Liver (tissue), 9 donors: ENCODE data around the gene STARD3. TPM values are rescaled to one million over a fixed set of nuclear protein-coding genes. Genes with fewer than 3 reads are reported as not detected.

Experiments
- DNase-seq: peaks from one replicate; pipeline ENCODE4 v3.0.0-alpha.2; 2017; ENCODE audit warnings: low spot score
- H3K27ac ChIP-seq, 2 donors: one replicate each; pipeline ENCODE4 v1.7.0; 2013; ENCODE audit warnings: inconsistent platforms in 2 of 2, low read length in 2 of 2, control low read depth in 1 of 2, low read depth in 1 of 2, mild to moderate bottlenecking in 1 of 2
- H3K27me3 ChIP-seq, 4 donors: one replicate each; pipeline versions ENCODE4 v1.6.1 to v1.7.0; 2013; ENCODE audit warnings: low read length in 3 of 4, inconsistent platforms in 1 of 4, mild to moderate bottlenecking in 1 of 4, moderate library complexity in 1 of 4; ENCODE audit not compliant: control insufficient read depth in 4 of 4, insufficient read depth in 4 of 4
- H3K36me3 ChIP-seq, 4 donors: one replicate each; pipeline versions ENCODE4 v1.6.1 to v1.7.0; 2013; ENCODE audit warnings: low read length in 3 of 4, mild to moderate bottlenecking in 3 of 4, low read depth in 1 of 4, moderate library complexity in 1 of 4; ENCODE audit not compliant: control insufficient read depth in 4 of 4, insufficient read depth in 3 of 4
- H3K4me1 ChIP-seq, 4 donors: one replicate each; pipeline versions ENCODE4 v1.6.1 to v1.7.0; 2013; ENCODE audit warnings: low read length in 3 of 4, mild to moderate bottlenecking in 3 of 4, moderate library complexity in 1 of 4; ENCODE audit not compliant: control insufficient read depth in 4 of 4, insufficient read depth in 4 of 4
- H3K4me3 ChIP-seq, 3 donors: one replicate each; pipeline versions ENCODE4 v1.6.1 to v1.7.0; 2013; ENCODE audit warnings: low read length in 3 of 3, control low read depth in 1 of 3, low read depth in 1 of 3, mild to moderate bottlenecking in 1 of 3
- H3K9ac ChIP-seq, 2 donors: one replicate each; pipeline ENCODE4 v1.7.0; 2013; ENCODE audit warnings: low read length in 2 of 2, mild to moderate bottlenecking in 2 of 2, moderate library complexity in 2 of 2, control low read depth in 1 of 2, low read depth in 1 of 2
- H3K9me3 ChIP-seq, 4 donors: one replicate each; pipeline versions ENCODE4 v1.6.1 to v1.7.0; 2013; ENCODE audit warnings: low read length in 3 of 4; ENCODE audit not compliant: control insufficient read depth in 4 of 4
- EGR1 ChIP-seq, 2 donors: IDR thresholded peaks; 2 replicates each; pipeline ENCODE4 v1.6.1; 2016 to 2018; ENCODE audit warnings: antibody characterized with exemption in 2 of 2, low read depth in 2 of 2
- FOXA2 ChIP-seq: IDR thresholded peaks from 2 replicates; pipeline ENCODE4 v1.6.1; 2016; ENCODE audit warnings: antibody characterized with exemption
- GABPA ChIP-seq, 2 donors: IDR thresholded peaks in 1 of 2; conservative IDR thresholded peaks in 1 of 2; 2 replicates each; pipeline ENCODE4 v1.6.1; 2016; ENCODE audit warnings: antibody characterized with exemption in 2 of 2, mild to moderate bottlenecking in 1 of 2, moderate library complexity in 1 of 2
- HNF4A ChIP-seq, 2 donors: conservative IDR thresholded peaks; 2 replicates each; pipeline ENCODE4 v1.6.1; 2016; ENCODE audit warnings: antibody characterized with exemption in 2 of 2, mild to moderate bottlenecking in 2 of 2
- JUND ChIP-seq, 2 donors: IDR thresholded peaks; 2 replicates each; pipeline ENCODE4 v1.6.1; 2016; ENCODE audit warnings: antibody characterized with exemption in 2 of 2
- MAX ChIP-seq: IDR thresholded peaks from 2 replicates; pipeline ENCODE4 v1.6.1; 2016; ENCODE audit warnings: antibody characterized with exemption
- RAD21 ChIP-seq, 2 donors: IDR thresholded peaks; 2 replicates each; pipeline ENCODE4 v1.6.1; 2016; ENCODE audit warnings: antibody characterized with exemption in 2 of 2, mild to moderate bottlenecking in 2 of 2
- REST ChIP-seq: IDR thresholded peaks from 2 replicates; pipeline ENCODE4 v1.6.1; 2016; ENCODE audit warnings: antibody characterized with exemption, mild to moderate bottlenecking
- RXRA ChIP-seq, 2 donors: IDR thresholded peaks; 2 replicates each; pipeline ENCODE4 v1.6.1; 2017 to 2018; ENCODE audit warnings: antibody characterized with exemption in 2 of 2, mild to moderate bottlenecking in 1 of 2
- SP1 ChIP-seq: IDR thresholded peaks from 2 replicates; pipeline ENCODE4 v1.6.1; 2018; ENCODE audit warnings: antibody characterized with exemption, mild to moderate bottlenecking
- TAF1 ChIP-seq: conservative IDR thresholded peaks from 2 replicates; pipeline ENCODE4 v1.6.1; 2016; ENCODE audit warnings: antibody characterized with exemption, mild to moderate bottlenecking
- YY1 ChIP-seq: IDR thresholded peaks from 2 replicates; pipeline ENCODE4 v1.6.1; 2016; ENCODE audit warnings: antibody characterized with exemption, mild to moderate bottlenecking
- WGBS: extraction: QIAGEN DNeasy Blood & Tissue Kit; methylation state at CpG from one replicate; pipeline ENCODE4 v1.1.7; 2013; 5-methylcytosine and 5-hydroxymethylcytosine counted together
- polyA plus RNA-seq, 2 donors: library from polyadenylated mRNA; stranded (reverse) in 1 of 2; unstranded in 1 of 2; fragments of 200-250 nt in 1 of 2; fragments of >200 nt in 1 of 2; fragmentation: Nextera tagmentation in 1 of 2; extraction: Ambion mirVana in 1 of 2; gene quantifications; one replicate each; pipeline versions ENCODE4 v1.2.1 to v1.2.3, GENCODE V29; 2013 to 2015
- total RNA-seq, 2 donors: library from RNA; depleted of rRNA; stranded (reverse); fragments of >200 nt; gene quantifications; one replicate each; pipeline ENCODE4 v1.2.3, GENCODE V29; 2014
- TF ChIP-seq, protein P1 (sequence below): IDR thresholded peaks from 2 replicates; pipeline ENCODE4 v1.6.1; 2016; ENCODE audit warnings: antibody characterized with exemption
- TF ChIP-seq, protein P2 (sequence below): fragments of 150-350 bp; IDR thresholded peaks from 2 replicates; pipeline ENCODE4 v1.5.1; 2017; ENCODE audit warnings: improper control_type of control experiment, low read depth, low read length; ENCODE audit not compliant: missing input control
- donor health status: healthy.
- donor health status: healthy.
- donor health status: healthy.
- donor health status: healthy.
- donor health status: healthy.

STARD3 gene
- total and polyA plus RNA-seq, 4 donors, result 15.0 to 34.0 (median 23.2) TPM

DNA sequence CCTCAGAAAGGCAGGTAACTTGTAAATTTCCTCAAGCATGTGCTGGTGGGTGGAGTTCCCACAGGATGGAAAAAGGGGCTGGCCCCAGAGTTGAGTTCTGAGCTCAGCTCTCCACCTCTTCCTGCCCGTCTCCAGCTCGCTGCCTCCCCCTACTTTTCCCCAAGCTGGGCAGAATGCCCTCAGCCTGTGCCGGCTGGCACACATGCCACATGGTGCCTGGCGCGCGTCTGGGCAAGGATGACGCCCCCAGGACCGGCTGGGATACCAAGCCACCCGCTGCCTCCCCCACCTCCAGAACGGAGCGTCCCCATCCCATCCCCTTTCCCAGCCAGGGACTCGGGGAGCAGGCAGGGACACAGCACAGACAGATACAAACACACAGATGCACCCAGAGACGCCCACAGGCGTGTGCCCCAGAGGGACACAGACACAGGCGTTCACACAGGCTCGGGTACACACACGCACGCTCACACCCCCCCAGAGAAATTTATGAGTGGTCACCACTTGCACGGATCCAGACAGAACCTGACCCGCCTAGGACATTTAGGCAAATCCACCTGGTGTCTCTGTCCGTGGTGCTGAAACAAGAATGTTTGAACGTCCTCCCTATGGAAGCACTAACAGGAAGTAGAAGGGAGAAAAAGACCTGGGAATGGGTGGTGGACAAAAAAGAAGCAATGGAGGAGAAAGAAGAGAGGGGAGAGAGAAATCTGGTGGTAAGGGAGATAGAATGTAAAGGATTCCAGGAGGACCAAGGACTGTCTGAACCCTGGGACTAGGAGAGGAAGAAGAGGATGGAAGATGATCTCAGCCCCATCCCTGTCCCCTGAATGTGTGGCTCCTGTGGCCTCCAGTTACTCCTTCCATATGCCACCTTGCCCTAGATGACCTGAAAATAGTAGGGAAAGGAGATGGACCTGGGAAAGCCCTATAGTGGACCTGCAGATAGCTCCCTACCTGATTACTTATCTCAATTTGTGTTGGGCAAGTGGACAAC is 44.7 kb upstream of the STARD3 start:
- TF ChIP-seq REST (peak; percentile 99), EGR1 (IDR thresholded peaks at IDR 0.05; ENCODE audit: low read depth in 2 of 2) (no peak)
- Histone ChIP-seq H3K27ac (no peak overlapping the region), H3K4me3 (no peak overlapping the region), H3K4me1 (no peaks in the 10 kb centered on the region), H3K36me3 (no peaks in the 10 kb centered on the region), H3K9me3 (no peaks in the 10 kb centered on the region), H3K9ac (no peak overlapping the region), H3K27me3 (peaks cover 2 to 8% (median 5%) of the 10 kb centered on the region in 4 donors)
- 11% methylated on average over 22 of the region's 22 CpGs for WGBS
- no peak for DNase-seq

DNA sequence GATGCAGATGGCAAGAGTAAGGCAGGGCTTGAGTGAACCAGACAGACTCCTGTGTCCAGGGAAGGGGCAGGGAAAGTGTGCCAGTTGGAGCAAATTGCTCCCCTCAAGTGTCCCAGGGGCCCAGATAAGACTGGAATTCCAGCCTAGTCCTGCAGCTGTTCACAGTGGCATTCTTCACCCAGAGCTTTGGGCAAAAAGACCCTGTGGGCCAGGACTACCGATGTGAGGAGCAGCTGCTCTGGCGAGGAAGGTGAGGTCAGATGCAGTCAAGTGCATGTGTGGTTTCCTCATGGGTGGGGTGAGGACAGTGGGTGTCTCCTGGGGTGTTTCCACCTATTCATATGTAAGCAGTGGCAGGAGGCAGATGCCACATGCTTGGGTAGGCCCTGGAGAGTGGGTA is 43.6 kb upstream of the STARD3 start:
- Histone ChIP-seq H3K9me3 (no peaks in the 10 kb centered on the region), H3K36me3 (no peaks in the 10 kb centered on the region), H3K4me3 (no peak overlapping the region), H3K4me1 (peaks cover 0 to 4% (median 2%) of the 10 kb centered on the region in 4 donors), H3K27me3 (peaks cover 4 to 15% (median 6%) of the 10 kb centered on the region in 4 donors), H3K9ac (no peak overlapping the region), H3K27ac (no peak overlapping the region)
- TF ChIP-seq YY1 (no peak), TAF1 (no peak), FOXA2 (no peak), GABPA (IDR thresholded peaks at IDR 0.05 in 1 of 2, conservative IDR thresholded peaks at IDR 0.05 in 1 of 2) (no peak)
- WGBS, result 80% methylated on average over 2 of the region's 2 CpGs
- DNase-seq, result no peak

DNA sequence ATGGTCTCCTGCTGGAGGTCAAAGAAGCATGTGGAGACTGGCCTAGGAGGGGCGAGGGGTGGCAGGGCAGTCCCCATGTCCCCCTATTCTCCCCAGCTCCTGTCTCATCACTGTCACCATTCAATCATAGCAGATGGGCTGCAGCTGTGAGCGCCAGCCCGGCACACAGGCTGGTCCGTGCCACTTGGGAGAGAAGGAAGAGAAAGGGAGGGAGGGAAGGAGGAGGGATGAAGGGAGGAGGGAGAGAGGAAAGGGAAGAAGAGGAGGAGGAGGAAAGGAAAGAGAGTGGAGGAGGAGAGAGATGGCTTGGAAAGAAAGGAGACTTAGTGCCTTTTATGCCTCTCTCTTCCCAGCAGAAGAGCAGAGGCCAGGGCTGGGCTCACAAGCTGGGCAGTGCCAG is 41.6 kb upstream of the STARD3 start:
- no peak for DNase-seq
- Histone ChIP-seq H3K4me1 (peaks cover 0 to 12% (median 7%) of the 10 kb centered on the region in 4 donors), H3K9me3 (no peaks in the 10 kb centered on the region), H3K36me3 (no peaks in the 10 kb centered on the region), H3K27me3 (peaks cover 4 to 15% (median 11%) of the 10 kb centered on the region in 4 donors), H3K4me3 (no peak overlapping the region), H3K27ac (no peak overlapping the region), H3K9ac (no peak overlapping the region)
- WGBS, result 29% methylated on average over 4 of the region's 4 CpGs
- TF ChIP-seq REST (no peak), SP1 (no peak), RXRA (IDR thresholded peaks at IDR 0.05) (no peak), EGR1 (IDR thresholded peaks at IDR 0.05; ENCODE audit: low read depth in 2 of 2) (no peak), MAX (no peak), RAD21 (IDR thresholded peaks at IDR 0.05) (no peak), TAF1 (no peak), GABPA (IDR thresholded peaks at IDR 0.05 in 1 of 2, conservative IDR thresholded peaks at IDR 0.05 in 1 of 2) (no peak), HNF4A (conservative IDR thresholded peaks at IDR 0.05) (no peak), JUND (IDR thresholded peaks at IDR 0.05) (no peak)
- TF ChIP-seq, protein P1, sequence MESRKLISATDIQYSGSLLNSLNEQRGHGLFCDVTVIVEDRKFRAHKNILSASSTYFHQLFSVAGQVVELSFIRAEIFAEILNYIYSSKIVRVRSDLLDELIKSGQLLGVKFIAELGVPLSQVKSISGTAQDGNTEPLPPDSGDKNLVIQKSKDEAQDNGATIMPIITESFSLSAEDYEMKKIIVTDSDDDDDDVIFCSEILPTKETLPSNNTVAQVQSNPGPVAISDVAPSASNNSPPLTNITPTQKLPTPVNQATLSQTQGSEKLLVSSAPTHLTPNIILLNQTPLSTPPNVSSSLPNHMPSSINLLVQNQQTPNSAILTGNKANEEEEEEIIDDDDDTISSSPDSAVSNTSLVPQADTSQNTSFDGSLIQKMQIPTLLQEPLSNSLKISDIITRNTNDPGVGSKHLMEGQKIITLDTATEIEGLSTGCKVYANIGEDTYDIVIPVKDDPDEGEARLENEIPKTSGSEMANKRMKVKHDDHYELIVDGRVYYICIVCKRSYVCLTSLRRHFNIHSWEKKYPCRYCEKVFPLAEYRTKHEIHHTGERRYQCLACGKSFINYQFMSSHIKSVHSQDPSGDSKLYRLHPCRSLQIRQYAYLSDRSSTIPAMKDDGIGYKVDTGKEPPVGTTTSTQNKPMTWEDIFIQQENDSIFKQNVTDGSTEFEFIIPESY, result no peak
- TF ChIP-seq, protein P2, sequence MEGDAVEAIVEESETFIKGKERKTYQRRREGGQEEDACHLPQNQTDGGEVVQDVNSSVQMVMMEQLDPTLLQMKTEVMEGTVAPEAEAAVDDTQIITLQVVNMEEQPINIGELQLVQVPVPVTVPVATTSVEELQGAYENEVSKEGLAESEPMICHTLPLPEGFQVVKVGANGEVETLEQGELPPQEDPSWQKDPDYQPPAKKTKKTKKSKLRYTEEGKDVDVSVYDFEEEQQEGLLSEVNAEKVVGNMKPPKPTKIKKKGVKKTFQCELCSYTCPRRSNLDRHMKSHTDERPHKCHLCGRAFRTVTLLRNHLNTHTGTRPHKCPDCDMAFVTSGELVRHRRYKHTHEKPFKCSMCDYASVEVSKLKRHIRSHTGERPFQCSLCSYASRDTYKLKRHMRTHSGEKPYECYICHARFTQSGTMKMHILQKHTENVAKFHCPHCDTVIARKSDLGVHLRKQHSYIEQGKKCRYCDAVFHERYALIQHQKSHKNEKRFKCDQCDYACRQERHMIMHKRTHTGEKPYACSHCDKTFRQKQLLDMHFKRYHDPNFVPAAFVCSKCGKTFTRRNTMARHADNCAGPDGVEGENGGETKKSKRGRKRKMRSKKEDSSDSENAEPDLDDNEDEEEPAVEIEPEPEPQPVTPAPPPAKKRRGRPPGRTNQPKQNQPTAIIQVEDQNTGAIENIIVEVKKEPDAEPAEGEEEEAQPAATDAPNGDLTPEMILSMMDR, result no peak
